Measurements from ENCODE around the gene FBXO44.

GRCh38 chr1:11648039-11648438 lies 6.6 kb upstream of the FBXO44 start:
- TF ChIP-seq EZH2phosphoT487 (IDR thresholded peaks at IDR 0.05; ENCODE audit: low read depth) (no peak), CTCF (IDR thresholded peaks at IDR 0.05; ENCODE audit: low read depth, low read length) (no peak)
